CD4-positive, alpha-beta T cell treated with Interleukin-6 at 100 ng/mL for 8 hours (primary cell): ENCODE measurements around the gene NOL9.

ENCODE experiments used
- DNase-seq: peaks from one replicate; pipeline ENCODE4 v3.0.0-alpha.2; 2020; ENCODE audit warnings: mixed read lengths, low spot score

Gene NOL9

DNA sequence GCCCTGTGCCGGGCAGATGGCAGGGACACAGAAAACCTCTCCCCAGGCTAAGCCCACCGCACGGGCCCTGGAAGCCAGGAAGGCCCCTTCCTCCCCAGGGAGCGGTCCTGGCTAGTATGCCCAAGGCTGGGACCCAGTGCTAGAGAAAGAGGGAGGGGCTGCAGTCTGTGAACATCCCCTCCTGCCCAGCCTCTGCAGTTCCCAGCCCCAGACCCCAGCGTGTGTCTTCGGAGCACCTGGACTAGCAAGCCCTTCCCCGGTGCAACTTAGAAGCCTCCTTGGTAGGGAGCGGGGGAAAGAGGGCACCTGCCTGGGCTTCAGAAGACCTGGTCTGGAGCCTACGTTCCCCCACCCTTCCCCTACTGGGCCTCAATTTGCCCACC is 64.9 kb downstream of the NOL9 start:
- DNase-seq: no peak

DNA sequence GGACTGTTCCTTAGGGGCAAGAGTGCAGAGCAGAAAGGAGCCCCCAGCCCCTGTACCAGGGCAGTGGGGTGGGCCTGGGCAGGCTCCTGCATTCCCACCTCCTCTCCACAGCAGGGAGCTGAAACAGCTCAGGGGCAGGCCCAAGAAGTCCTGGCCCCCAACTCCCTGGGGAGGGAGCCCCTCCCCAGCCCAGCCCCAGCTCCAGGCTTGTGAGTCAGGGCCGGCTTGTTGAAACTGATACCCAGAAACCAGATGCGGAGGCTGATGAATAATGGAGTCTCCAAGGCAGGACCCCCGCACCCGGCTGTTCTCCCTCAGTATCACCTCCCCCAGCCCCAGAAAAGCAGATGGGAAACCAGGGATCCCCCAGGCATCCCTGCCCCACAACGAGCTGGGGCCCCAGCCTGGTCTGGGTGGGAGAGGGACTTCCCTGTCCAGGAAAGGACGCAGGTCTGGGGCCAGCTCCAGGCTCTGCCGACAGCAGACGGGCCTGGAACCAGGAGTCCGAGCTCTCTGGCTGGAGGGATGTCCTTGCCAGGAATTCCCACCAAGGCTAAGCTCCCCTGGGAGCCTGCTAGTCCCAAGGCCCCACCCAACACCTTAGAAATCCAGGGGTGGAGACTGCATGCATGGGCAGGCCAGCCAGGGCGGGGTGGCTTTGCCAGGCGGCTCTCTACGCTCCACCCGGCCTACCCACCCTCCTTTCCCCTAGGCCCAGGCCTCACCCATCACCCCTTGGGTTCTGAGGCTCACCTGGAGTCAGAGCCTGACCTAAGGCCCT is 65.5 kb downstream of the NOL9 start:
- no peak for DNase-seq

DNA sequence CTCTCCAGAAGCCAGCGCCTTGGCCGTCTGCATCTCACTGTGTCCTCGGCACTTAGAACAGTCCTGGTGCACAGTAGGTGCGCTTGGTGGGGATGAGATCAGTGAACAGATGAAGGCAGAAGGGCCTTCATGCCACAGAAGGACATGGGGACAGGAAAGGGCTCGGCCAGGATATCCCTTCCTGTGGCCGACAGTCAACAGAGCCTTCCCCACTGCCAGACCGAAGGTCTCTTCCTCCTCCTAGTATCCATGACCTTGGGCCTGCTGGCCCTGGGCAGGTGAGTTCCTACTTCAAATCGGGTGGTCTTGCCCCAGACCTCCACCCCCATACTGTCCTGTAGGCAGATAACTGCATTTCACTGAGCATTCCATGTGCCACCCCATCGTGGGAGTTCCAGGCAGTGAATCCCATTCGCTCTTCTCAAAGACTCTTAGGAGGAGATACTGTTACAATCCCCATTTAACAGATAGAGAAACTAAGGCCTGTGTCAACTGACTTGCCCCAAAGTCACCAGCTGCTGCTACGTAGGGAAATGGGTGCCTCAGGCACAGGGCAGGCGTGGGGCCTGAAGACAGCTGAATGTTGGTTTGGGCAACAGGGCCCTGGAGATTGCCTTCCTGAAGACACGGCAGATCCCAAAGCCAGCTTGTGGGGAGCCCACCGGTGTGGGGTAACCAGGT is 66.4 kb downstream of the NOL9 start:
- no peak for DNase-seq

DNA sequence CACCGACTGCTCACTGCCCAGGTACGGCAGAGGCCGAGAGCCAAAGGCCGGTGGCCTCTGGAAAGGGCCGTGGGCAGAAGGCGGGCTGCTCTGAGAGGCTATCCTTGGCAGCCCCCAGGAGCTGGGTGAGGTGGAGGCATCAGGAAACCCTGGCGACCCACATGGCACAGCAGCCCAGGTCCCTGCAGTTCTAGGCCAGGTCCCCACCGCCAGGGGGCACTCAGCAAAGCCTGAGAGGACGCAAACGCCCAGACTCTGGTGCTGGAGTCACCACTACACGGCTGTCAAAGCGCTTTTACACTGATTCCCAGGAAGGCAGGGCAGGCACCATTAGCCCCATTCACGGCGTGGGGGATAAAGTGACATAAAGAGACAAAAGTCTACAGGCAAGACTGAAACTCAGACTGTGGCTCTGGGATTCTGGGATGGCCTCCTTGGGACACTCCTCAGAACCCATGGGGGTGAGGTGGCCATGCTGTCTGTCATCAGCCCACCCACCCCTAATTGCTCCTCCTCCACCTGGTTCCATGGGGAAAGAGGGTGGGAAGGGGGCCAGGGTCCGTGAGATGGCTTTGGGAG is 67.8 kb downstream of the NOL9 start:
- DNase-seq: peak; percentile 83

DNA sequence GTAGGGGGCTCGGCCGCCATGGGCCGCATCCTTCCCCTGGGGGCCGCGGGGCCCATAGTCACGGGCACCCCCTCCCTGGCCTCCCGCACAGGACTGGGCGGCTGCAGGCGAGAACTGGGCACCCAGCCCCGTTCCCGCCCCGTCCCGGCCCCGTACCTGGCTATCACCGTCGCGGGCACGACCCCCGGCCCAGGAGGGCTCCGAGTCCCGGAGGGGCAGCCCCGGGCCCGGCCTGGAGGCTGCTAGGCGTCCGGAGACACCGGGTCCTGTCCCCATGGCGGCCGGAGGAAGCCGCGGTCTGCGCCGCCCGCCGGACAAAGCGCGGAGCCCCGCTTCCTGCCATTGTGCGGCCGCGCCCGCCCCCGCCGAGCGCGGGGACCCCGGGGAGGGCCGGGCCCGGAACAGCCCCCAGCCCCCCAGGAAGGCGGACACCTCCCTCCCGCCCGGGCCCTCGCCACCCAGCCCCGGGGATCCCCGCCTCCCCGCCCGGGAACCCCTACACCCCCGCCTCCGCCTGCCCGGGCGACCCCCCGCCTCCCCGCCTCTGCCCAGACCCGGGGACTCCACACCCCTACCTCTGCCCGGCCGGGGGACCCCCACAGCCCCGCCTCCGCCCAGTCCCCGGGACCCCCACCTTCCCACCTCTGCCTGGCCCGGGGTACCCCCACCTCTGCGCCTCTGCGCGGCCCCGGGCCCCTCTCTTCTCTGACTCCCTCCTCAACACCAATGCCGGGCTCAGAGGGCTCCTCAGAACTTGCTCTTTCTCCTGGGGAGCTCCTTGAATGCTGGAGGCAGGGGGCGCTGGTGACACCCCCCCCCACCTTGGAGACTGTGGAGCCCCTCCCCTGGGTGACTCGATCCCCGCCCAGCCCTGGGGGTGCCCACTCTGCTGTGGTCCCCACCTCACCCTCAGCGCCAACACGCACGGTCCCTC is 68.9 kb downstream of the NOL9 start:
- no peak for DNase-seq

DNA sequence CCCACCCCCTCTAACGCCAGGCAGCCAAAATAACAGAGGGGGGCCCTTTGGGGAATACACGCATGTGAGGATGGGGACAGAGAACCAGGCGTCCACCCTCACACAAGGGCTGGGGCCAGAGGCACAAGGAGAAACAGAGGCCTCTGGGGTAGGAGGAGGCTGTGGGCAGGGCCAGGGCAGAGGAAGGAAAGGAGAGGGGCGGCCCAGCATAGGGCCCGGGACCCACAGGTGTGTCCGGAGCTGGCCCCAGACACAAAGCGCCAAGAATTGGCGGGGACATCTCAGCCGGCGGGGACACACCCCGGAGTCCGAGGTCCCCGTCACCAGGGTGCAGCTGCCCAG is 69.5 kb downstream of the NOL9 start:
- no peak for DNase-seq

DNA sequence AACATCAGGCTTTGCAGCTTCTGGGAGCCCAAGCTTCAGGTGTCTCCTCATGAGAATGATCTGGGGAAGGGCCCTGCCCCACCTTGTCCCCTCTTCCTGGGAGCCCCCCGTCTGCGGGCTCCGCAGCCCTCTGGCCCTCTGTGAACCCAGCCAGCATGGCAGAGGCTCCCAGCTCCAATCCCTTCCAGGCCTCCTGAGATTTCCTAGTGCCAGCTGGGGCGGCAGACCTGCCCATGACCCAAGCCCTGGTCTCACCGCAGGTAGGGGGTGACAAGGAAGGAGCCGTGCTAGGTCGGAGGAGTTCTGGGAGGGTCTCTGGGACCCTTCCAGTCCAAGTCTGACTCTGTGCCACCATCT is 70.6 kb downstream of the NOL9 start:
- DNase-seq: no peak

DNA sequence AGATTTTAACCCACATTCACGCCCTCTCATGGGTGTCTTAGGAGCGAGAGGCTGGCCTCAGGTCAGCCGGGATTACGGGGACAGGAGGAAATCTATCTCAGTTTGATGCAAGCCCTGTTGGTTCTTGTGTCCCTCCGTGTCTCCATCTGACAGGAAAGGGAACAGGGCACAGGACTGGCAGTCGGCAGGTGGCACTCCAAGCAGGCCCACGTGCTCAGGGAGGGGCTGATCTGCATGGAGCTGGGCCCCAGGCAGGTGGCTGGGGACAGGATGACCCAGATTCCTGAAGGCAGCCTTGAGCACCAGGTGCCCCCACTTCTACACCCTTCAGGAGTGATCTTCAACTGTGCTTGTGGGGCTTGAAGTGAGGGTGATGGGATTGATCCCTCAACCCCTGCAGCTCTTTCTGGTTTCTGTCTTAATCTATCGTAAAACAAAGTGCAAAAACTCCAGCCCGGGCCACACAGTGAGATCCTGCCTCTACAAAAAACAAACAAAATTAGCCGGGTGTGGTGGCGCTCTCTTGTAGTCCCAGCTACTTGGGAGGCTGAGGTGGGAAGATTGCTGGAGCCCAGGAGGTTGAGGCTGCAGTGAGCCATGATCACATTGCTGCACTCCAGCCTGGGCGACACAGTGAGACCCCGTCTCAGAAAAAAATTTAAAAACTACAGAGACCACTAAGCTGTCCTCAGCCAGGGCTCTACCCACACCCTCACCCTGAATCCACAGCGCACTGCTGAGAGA is 71.1 kb downstream of the NOL9 start:
- no peak for DNase-seq

DNA sequence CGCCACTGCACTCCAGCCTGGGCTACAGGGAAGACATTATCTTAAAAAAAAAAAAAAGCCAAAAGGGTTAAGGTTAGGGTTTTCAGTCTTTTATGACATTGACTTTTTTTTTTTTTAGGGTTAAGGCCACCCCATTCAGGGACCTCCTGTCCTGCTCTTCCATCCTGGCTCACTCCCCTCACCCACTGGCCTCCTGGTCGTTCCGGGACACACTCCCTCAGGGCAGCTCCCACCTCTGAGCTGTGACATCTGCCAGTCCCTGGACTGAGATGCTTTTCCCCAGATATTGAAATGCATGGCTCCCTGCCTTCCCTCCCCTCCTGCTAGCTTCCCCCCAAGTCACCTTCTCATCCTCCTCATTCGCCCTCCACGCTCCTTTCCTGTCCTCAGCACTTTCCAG is 72.5 kb downstream of the NOL9 start:
- DNase-seq: no peak

DNA sequence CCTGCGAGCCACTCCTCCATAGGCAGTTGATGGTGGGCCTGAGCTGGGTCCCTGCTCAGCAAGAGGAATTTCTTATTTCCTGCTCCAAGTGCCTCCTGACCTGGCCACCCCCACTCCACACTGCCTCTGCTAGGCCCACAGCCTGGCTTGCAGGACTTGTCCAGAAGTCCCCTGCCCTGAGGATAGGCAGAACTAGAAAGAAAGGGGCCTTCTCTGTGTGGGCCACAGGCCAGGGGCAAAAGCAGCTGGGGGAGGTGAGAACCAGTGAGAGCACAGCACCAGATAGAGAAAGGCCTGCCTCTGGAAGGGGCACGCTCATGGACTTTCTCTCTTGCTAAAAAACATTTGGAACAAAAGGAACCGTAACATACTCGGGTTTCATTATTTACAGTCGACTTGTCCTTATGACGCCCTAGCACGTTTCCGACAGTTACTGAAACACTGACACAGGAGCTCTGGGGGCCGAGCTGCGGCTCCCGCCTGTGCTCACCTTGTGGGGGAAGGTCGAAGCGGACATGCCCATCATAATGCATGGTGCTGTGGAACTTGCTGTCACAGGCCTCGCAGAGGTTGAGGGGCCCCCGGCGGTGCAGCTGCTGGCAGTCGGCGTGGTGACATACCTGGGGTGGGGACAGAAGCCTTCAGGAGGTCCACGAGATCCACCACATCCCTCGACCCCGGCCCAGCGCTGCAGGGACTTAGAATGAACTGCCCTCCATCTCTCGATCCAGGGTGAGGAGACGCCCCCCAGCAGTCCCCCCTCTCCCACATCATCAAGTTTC is 77.1 kb downstream of the NOL9 start:
- DNase-seq: no peak

DNA sequence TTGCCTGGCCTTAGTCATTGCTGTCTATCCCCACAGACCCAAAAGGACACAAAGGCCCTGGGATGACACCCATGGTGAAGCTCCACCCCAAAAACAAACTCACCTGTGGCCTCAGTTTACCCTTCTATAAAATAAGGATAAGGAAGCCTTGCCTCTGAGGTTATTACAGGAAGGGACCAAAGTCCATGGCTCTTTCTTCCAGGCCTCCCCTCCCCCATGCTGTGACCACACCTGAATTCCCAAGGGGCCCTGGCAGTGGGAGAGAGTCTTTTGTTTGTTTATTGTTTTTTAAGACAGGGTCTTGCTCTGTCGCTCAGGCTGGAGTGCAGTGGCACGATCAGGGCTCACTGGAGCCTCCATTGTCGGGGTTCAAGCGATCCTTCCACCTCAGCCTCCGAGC is 77.8 kb downstream of the NOL9 start:
- DNase-seq: no peak

DNA sequence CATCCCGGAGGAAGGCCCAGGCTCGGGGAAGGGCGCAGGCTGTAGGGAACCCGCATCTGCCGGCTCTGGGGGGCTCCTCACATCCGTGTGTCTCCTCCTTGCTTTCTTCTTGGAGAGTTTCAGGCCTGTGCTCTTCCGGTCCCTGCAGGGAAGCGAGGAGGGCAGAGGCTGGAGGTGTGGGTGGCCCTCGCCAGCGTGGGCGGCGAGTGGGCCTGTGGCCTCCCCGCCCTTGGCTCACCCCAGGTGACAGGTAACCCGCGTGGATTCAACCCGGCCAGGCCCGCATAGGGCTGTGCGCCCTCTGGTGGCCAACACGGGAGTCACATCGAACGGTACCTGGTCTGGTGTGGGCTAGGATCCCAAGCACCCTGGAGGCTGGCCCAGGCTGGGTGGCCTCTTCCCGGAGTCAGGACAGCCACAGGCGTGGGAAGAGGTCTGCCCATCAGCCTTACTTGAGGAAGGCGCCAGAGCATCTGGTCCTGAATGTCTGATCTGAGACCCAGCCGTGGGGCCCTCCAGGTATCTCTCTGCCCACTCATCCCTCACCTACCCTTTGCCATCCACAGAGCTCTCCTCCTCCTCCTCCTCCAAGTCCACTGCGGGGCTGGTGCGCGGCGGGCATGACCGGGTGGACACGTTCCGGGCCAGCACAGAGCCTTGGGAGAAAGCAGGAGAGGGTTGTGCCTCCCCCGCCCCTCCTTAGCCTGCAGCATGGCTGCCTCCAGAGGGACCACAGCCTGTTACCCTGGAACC is 78.8 kb downstream of the NOL9 start:
- DNase-seq: peak; percentile 84

DNA sequence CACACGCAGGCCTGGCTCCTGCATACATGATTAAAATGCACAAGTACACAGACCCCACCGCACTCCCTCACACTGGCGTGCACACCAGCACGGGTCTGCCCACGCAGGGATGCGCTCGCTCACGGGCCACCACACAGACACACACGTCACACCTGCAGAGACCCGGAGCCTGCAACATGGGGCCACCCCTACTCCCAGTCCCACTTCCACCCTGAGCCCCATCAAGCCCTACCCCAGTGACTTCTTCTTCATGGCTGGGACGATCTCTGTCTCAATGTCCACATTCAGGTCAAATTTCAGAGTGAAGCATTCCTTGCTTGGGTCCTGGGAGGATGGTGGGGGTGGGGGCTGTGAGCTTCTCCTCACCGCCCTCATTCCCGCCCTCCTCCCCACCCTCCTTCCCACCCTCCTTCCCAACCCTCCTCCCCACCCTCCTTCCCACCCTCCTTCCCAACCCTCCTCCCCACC is 79.5 kb downstream of the NOL9 start:
- no peak for DNase-seq

DNA sequence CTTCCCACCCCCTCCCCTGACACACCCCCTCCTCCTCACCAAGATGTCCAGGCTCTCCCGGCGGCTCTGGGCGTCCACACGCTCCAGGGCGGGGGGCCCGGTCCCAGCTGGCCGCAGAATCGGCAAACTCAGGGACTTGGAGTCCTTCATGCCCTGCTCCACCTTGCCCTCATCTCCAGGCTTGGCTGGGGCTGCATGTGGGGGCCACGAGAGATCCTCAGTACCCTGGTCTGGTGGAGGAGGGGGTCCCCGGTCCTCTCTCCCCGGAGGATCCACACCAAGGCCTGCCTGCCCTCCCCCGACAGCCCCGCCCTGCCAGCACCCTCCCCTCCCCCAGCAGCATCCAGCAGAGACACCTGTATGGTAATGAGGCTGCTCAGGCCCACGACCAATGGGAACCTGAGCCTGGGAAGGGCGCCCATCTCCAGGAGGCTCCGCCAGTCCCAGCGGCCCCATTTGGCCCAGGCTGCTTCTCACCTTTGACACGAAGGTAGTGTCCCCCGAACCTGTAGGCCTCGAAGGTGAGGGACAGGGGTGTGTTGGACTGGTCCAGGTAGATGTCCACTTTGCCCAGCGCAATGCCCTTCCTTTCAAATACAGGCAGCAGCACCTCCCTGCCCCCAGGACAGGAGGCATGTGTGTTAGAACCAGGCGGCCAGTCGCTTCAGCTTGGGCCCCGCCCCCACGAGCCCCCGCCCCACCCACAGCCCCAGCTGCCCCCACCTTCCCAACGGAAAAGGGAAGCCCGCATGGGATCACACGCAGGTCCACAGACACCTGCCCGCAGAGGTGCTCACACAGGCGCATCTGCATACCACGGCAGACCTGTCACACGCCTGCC is 80.1 kb downstream of the NOL9 start:
- DNase-seq: no peak

DNA sequence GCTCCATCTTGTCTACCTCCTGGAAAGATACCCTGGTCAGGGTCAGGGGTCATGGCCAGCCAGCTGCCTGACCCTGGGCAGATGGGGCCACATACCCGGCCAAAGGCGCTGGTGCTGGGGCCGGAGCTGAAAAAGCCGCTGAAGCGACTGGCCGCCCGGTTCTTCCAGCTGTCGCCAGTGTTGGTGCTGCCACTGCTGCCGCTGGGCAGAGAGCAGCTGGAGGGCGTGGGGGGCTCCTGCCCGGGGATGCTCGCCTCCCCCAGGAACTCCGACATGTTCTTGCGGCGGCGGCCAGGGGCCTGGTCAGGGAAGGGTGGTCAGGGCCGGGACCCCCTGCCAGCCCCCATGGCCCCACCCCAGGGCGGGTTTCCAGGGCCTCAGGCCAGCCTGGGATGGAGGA is 81.2 kb downstream of the NOL9 start:
- DNase-seq: no peak

DNA sequence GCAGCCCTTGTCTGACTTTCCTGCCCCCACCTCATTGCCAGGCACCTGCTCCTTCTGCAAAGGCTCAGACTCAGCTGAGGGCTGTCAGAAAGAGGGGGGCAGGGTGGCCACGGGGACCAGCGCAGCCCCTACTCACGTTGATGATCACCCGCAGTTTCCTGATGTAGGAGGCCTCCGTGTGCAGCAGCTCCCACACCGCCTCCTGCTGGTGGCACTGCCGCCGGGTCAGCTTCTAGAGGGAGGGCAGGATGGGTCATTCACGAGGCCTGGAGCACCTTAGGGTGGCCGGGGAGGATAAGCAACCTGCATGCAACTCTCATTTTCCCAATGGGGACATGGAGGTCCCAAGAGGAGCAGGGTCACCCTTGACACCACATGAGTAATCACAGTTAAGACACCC is 81.9 kb downstream of the NOL9 start:
- DNase-seq: no peak

DNA sequence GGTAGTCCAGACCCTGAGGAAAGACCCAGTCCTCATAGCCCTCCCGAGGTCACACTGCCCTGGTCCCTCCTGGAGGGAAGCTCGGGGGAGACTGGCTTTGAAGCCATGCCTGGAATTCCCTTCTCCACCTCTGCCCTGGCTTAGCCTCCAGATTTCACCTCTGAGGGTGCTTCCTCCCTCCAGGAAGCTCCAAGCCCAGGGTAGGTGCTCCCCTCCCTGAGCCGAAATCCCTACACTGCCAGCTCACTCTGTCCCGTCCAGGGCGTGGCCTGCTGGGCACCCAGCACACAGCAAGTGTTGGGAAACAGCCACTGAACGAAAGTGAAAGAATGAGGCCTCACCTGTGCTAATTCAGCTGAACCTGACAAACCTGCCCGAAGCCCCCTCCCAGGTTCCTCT is 82.3 kb downstream of the NOL9 start:
- no peak for DNase-seq
